ENCODE measurements around the gene MUC5B.

The MUC5B gene

GRCh38 chr11:1278766-1279673 is 56.2 kb downstream of the MUC5B start:
- no peak overlapping the region for H3K4me3 Mint-ChIP-seq
- TF ChIP-seq, protein P1, sequence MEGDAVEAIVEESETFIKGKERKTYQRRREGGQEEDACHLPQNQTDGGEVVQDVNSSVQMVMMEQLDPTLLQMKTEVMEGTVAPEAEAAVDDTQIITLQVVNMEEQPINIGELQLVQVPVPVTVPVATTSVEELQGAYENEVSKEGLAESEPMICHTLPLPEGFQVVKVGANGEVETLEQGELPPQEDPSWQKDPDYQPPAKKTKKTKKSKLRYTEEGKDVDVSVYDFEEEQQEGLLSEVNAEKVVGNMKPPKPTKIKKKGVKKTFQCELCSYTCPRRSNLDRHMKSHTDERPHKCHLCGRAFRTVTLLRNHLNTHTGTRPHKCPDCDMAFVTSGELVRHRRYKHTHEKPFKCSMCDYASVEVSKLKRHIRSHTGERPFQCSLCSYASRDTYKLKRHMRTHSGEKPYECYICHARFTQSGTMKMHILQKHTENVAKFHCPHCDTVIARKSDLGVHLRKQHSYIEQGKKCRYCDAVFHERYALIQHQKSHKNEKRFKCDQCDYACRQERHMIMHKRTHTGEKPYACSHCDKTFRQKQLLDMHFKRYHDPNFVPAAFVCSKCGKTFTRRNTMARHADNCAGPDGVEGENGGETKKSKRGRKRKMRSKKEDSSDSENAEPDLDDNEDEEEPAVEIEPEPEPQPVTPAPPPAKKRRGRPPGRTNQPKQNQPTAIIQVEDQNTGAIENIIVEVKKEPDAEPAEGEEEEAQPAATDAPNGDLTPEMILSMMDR (IDR thresholded peaks at IDR 0.05) = no peak
- H3K27ac Mint-ChIP-seq = no peak overlapping the region
- peaks cover 15% of the 10 kb centered on the region for H3K36me3 Mint-ChIP-seq (ENCODE audit: low read depth)
- no peaks in the 10 kb centered on the region for H3K27me3 Mint-ChIP-seq (ENCODE audit: low read depth, poor library complexity)
- no peak for DNase-seq
- no peaks in the 10 kb centered on the region for H3K9me3 Mint-ChIP-seq
- peaks cover 36% of the 10 kb centered on the region for H3K4me1 Mint-ChIP-seq

- no peaks in the 10 kb centered on the region for H3K9me3 Mint-ChIP-seq
- peaks cover 13% of the 10 kb centered on the region for H3K36me3 Mint-ChIP-seq (ENCODE audit: low read depth)
- H3K4me3 Mint-ChIP-seq = no peak overlapping the region
- TF ChIP-seq, protein P1 (IDR thresholded peaks at IDR 0.05) = no peak
- DNase-seq = no peak
- H3K27ac Mint-ChIP-seq = no peak overlapping the region
- H3K27me3 Mint-ChIP-seq (ENCODE audit: low read depth, poor library complexity) = no peaks in the 10 kb centered on the region
- peaks cover 36% of the 10 kb centered on the region for H3K4me1 Mint-ChIP-seq
Measured at GRCh38 chr11:1279674-1280055, 56.8 kb downstream of the MUC5B start.

DNA sequence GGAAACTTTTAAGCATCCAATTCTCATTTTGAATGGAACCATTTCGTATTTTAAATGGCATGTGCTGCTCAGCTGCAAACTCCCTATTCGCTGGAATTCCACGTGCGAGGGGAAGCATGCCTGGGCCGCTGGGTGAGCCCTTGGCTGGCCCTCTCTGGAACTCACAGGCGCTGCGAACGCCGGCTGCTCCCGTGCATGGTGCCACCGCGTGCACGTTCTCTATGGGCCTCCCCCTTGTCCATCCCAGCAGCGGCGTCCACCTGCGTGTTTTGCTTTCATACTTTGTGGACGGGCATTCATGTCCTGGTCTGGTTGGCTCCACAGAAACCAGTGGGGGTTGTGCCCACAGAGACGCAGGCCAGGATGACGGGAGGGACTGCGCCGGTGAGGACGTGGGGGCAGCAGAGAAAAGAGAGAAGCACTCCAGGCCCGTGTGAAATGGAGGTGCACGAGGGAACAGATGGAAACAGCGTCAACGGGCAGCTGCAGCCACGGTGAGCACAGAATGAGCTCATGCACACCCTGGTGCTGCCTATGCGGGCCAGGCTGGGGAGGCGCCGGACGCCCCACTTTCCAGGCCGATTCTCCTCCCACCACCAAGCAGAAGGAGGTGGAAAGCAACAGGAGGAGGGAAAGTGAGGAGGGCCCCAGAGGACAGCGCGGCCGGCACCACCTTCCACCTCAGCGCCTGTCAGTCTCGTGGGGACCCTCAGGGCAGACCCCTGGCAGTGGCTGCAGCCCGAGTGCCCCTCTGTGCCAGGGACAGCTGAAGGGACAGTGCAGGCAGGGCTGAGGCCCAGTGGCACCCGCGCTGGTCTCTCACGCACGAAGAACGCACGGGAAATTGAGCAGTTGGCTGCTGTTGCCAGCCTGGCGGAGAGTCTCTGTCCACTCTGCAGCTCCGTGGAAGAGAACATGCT is 57.5 kb downstream of the MUC5B start:
- no peaks in the 10 kb centered on the region for H3K9me3 Mint-ChIP-seq
- no peak for DNase-seq
- peaks cover 16% of the 10 kb centered on the region for H3K36me3 Mint-ChIP-seq (ENCODE audit: low read depth)
- peak overlapping the region; percentile 57 for H3K27ac Mint-ChIP-seq
- TF ChIP-seq, protein P1 (IDR thresholded peaks at IDR 0.05) = no peak
- no peaks in the 10 kb centered on the region for H3K27me3 Mint-ChIP-seq (ENCODE audit: low read depth, poor library complexity)
- H3K4me1 Mint-ChIP-seq = peaks cover 32% of the 10 kb centered on the region
- no peak overlapping the region for H3K4me3 Mint-ChIP-seq

- Mint-ChIP-seq H3K27me3 (ENCODE audit: low read depth, poor library complexity) (no peaks in the 10 kb centered on the region), H3K27ac (peak overlapping the region; percentile 95), H3K9me3 (no peaks in the 10 kb centered on the region), H3K36me3 (ENCODE audit: low read depth) (peaks cover 25% of the 10 kb centered on the region), H3K4me3 (no peak overlapping the region), H3K4me1 (peaks cover 24% of the 10 kb centered on the region)
- no peak for DNase-seq
- TF ChIP-seq, protein P1 (IDR thresholded peaks at IDR 0.05) = no peak
Measured at GRCh38 chr11:1281326-1281973, 58.6 kb downstream of the MUC5B start.

- TF ChIP-seq, protein P1 (IDR thresholded peaks at IDR 0.05) = no peak
- DNase-seq = no peak
- Mint-ChIP-seq H3K27ac (peak overlapping the region; percentile 95), H3K27me3 (ENCODE audit: low read depth, poor library complexity) (no peaks in the 10 kb centered on the region), H3K4me3 (no peak overlapping the region), H3K4me1 (peaks cover 21% of the 10 kb centered on the region), H3K9me3 (no peaks in the 10 kb centered on the region), H3K36me3 (ENCODE audit: low read depth) (peaks cover 26% of the 10 kb centered on the region)
Measured at GRCh38 chr11:1281974-1282365, 59.1 kb downstream of the MUC5B start.
